Activated T-helper 1 cell treated with anti-CD3 and anti-CD28 coated beads, Interleukin-2, amount 50 U/mL, for 16 hours (primary cell): Measurements from ENCODE around the gene PBLD.

Experiments used
- DNase-seq, 2 donors: peaks; one replicate each; pipeline ENCODE4 v3.0.0-alpha.2; 2020; ENCODE audit warnings: low read depth in 1 of 2, low spot score in 1 of 2

Gene PBLD

DNA sequence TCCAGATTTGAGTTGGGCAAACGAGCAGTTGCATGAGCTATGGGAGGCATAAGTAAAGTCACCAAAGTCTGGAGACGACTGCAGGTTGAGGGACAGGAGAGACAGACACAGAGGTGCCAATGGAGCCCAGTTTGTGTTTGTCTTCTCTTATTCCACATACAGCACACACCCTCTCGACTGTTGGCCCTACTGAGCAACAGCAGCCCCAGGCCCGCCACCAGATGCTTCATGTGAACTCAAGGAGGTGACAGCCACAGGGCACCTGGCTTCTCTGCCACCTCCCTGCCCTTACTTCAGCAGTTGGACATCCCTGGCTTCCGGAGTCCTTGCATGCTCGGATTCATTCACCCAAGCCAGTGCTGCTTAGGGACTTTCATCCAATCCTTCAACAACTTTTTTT, 94.4 kb downstream of the PBLD start:
- DNase-seq = no peak

DNA sequence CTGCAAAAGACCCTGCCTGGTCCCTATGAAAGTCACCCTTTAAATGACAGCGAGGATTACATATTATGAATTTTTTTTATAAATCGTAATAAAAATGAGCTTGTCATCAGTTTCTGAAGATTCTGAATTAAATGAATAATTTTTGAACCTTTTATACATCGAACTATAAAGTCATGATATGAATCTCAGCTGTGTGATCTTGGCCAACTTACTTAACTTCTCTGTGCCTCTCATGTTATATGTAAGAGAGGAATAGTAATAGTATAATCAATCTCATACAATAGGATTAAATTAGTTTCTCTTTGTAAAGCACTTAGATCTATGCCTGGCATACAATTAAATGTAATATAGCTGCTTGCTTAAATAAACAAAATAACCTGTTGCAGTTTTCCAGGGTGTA, 95.6 kb downstream of the PBLD start:
- DNase-seq = no peak

DNA sequence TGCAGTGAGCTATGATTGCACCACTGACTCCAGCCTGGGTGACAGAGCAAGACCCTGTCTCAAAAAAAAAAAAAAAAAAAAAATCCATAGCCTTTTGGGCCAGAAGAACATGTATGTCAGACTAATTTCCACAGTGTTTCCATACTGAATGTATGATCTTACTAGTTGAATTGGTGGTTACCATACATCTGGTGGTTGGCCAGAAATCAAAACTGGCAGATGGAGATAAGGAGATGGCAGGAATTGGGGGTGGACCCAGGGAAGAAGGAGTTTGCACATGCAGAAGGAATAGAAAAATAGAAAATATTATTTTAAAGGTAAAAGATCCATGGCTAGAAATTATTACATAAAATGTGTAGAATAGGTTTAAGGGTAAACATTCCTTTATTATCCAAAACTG, 97.1 kb downstream of the PBLD start:
- DNase-seq = no peak

DNA sequence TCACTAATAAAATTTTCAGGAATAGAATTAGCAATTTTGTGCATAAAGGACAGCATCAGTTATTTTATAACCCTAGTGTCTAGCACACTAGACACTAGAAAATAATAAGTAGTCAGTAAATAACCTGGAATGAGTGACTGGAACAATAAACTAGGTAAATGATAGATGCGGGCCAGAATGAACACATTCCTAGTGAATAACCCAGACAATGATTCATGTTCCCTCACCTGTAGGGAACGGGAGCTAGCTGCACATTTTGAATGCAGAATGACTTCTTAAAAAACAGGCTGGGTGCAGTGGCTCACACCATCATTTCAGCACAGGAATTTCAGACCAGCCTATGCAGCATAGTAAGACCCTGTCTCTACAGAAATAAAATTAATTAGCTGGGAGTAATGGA, 97.6 kb downstream of the PBLD start:
- DNase-seq = no peak

DNA sequence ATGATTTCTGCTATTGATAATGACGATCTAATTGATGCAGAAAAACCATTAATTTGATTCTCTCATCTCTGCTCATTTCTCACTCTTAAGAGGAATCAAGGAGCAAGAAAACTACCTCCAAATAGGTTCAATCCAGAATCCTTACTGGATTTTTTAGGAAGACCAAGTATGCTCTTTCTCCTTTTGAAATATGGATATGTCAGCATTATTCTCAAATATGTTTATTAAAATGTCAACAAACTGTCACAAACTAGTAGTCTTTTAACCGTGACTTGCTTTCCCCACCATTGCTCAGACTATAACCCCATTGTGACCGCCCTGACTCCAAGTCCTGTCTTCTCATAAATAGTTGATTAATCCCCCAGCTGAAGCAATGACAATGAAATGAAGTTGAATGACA, 99.7 kb downstream of the PBLD start:
- no peak for DNase-seq
